HG03045 (cell line): ENCODE measurements around the gene RFX2.
"Not testable (repeated sequence)": the region's sequence is repeated elsewhere in the genome, so short reads cannot be mapped to it uniquely, and the experiment has no call there.

Experiments
- ATAC-seq: cut with Tn5 transposase; IDR thresholded peaks from one replicate; pipeline ENCODE4 v1.9.1; 2021; ENCODE audit warnings: mild to moderate bottlenecking, moderate library complexity; ENCODE audit not compliant: unreplicated experiment

Gene RFX2

GRCh38 chr19:6076675-6077463, 33.4 kb downstream of the RFX2 start:
- no peak for ATAC-seq

GRCh38 chr19:6076291-6076665, 34.0 kb downstream of the RFX2 start:
- no peak for ATAC-seq

- ATAC-seq = no peak
Measured at GRCh38 chr19:6074709-6075403, 35.4 kb downstream of the RFX2 start.

GRCh38 chr19:6073858-6074708, 36.2 kb downstream of the RFX2 start:
- ATAC-seq = no peak

GRCh38 chr19:6073233-6073632, 37.1 kb downstream of the RFX2 start:
- ATAC-seq = not testable (repeated sequence)

GRCh38 chr19:6071875-6072274, 38.4 kb downstream of the RFX2 start:
- ATAC-seq = no peak

GRCh38 chr19:6070720-6071485, 39.4 kb downstream of the RFX2 start:
- no peak for ATAC-seq

GRCh38 chr19:6070207-6070681, 40.1 kb downstream of the RFX2 start:
- no peak for ATAC-seq

GRCh38 chr19:6069268-6069791, 41.0 kb downstream of the RFX2 start:
- ATAC-seq = no peak

- no peak for ATAC-seq
Measured at GRCh38 chr19:6068711-6069110, 41.6 kb downstream of the RFX2 start.

- no peak for ATAC-seq
Measured at GRCh38 chr19:6067975-6068374, 42.3 kb downstream of the RFX2 start.

GRCh38 chr19:6066661-6067646, 43.3 kb downstream of the RFX2 start:
- ATAC-seq = no peak

- ATAC-seq = no peak
Measured at GRCh38 chr19:6065685-6066374, 44.5 kb downstream of the RFX2 start.

- ATAC-seq = no peak
Measured at GRCh38 chr19:6064336-6065073, 45.8 kb downstream of the RFX2 start.

GRCh38 chr19:6063576-6064335, 46.5 kb downstream of the RFX2 start:
- ATAC-seq = no peak

GRCh38 chr19:6062961-6063575, 47.2 kb downstream of the RFX2 start:
- ATAC-seq = no peak

GRCh38 chr19:6062274-6062673, 48.0 kb downstream of the RFX2 start:
- no peak for ATAC-seq
